ENCODE measurements around the gene ELFN1. TPM values are rescaled to one million over a fixed set of nuclear protein-coding genes. Genes with fewer than 3 reads are reported as not detected.

ELFN1 gene
- total and polyA plus RNA-seq, 10 of the 15 experiments (the other 5 are each of a cell fraction or from before 2014, with no cell fraction given): 0.04 TPM; not detected in 9

DNA sequence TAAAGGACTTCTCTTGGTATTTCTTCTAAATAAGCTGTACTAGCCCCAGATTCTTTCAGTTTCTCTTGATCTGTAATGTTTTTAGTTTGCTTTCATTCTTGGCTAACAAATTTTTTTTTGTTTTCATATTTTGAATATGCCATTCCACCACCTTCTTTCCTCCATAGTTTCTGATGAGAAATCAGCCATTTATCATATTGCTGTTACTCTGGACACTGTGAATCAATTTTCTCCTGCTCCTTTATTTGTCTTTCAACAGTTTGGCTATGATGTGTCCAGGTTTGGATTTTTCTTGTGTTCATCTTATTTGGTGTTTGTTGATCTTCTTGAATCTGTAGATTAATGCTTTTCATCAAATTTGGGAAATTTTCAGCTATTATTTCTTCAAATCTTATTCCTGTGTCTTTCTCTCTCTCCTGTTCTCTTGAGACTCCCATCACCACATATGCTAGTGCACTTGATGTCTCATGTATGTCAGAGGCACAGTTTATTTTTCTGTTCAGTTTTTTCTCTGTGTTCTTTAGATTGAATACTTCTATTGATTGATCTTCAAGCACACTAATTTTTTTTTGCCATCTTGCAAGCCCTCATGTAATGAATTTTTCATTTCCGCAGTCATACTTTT, 15.0 kb downstream of the ELFN1 start:
- no peak for ATAC-seq
- no peak overlapping the region for H3K4me2 ChIP-seq (ENCODE audit: control insufficient read depth, insufficient read depth)
- ChIA-PET SMC1A (ENCODE audit: uncharacterized antibody, unreplicated experiment) (no interaction called here), POLR2A (no interaction called here), CTCF (no interaction called here), RAD21 (ENCODE audit: unreplicated experiment) (no interaction called here)
- no peaks in the 10 kb centered on the region for H4K20me1 ChIP-seq (ENCODE audit: control insufficient read depth, insufficient read depth)
- no peaks in the 10 kb centered on the region for H3K79me2 ChIP-seq (ENCODE audit: control insufficient read depth, insufficient read depth, low read length)
- no peaks in the 10 kb centered on the region for H3K27me3 ChIP-seq (replicated peaks in 1 of 2; ENCODE audit: control insufficient read depth in 2 of 2, insufficient read depth in 2 of 2, low read length in 1 of 2)
- WGBS (ENCODE audit: insufficient coverage, insufficient replicate concordance, low lambda C conversion rate, missing lambda C conversion rate): 79% methylated on average over 1 of the region's 1 CpG
- no peaks in the 10 kb centered on the region for H3K4me1 ChIP-seq (ENCODE audit: control insufficient read depth, insufficient read depth, low read length)
- BruUV-seq (replicated peaks): no TSS peak
- H3K36me3 ChIP-seq (ENCODE audit: control insufficient read depth in 2 of 2, insufficient read depth in 2 of 2, low read length in 1 of 2): no peaks in the 10 kb centered on the region
- in situ Hi-C loops (cut with MboI): no loop called here
- H3K4me3 ChIP-seq: no peak overlapping the region
- no peak for DNase-seq (ENCODE audit: low read depth, low spot score)
- intact Hi-C loops (cut with micrococcal nuclease; ENCODE audit: unreplicated experiment): no loop called here
- H3K27ac ChIP-seq (ENCODE audit: control insufficient read depth, insufficient read depth): no peak overlapping the region
- H3K9ac ChIP-seq (ENCODE audit: control insufficient read depth, insufficient read depth, low read length): no peak overlapping the region
- FAIRE-seq: no peak
- no peaks in the 10 kb centered on the region; the same call in none of the 3 replicates for H3K9me3 ChIP-seq (replicated peaks; ENCODE audit: control insufficient read depth, insufficient read depth, low read length)
- H2AFZ ChIP-seq (ENCODE audit: control insufficient read depth, low read depth, low read length): no peak overlapping the region
- TF ChIP-seq DPF2 (IDR thresholded peaks at IDR 0.05) (no peak), BCLAF1 (IDR thresholded peaks at IDR 0.05) (no peak), CEBPZ (IDR thresholded peaks at IDR 0.05; ENCODE audit: low read depth, low read length) (no peak), TCF7 (IDR thresholded peaks at IDR 0.05; ENCODE audit: borderline replicate concordance) (no peak), SUZ12 (IDR thresholded peaks at IDR 0.05; ENCODE audit: unreplicated experiment) (no peak), MYC (IDR thresholded peaks at IDR 0.05; ENCODE audit: insufficient read depth, insufficient read length, insufficient replicate concordance, low read length, severe bottlenecking) (no peak), FOXM1 (IDR thresholded peaks at IDR 0.05; ENCODE audit: low read depth, low read length) (no peak), CHD2 (IDR thresholded peaks at IDR 0.05; ENCODE audit: borderline replicate concordance, low read depth, low read length) (no peak), PRDM15 (CRISPR knock-in tag; IDR thresholded peaks at IDR 0.05) (no peak), POLR2A (IDR thresholded peaks at IDR 0.05; ENCODE audit: low read depth, low read length) (no peak), ETV6 (conservative IDR thresholded peaks at IDR 0.05 in 1 of 2, IDR thresholded peaks at IDR 0.05 in 1 of 2; ENCODE audit: borderline replicate concordance in 1 of 2, low read depth in 1 of 2) (no peak)
- TF ChIP-seq, protein P1, sequence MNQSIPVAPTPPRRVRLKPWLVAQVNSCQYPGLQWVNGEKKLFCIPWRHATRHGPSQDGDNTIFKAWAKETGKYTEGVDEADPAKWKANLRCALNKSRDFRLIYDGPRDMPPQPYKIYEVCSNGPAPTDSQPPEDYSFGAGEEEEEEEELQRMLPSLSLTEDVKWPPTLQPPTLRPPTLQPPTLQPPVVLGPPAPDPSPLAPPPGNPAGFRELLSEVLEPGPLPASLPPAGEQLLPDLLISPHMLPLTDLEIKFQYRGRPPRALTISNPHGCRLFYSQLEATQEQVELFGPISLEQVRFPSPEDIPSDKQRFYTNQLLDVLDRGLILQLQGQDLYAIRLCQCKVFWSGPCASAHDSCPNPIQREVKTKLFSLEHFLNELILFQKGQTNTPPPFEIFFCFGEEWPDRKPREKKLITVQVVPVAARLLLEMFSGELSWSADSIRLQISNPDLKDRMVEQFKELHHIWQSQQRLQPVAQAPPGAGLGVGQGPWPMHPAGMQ (IDR thresholded peaks at IDR 0.05; ENCODE audit: borderline replicate concordance): no peak

All from GM12878 (cell line).